ENCODE data around the gene FOXK1. TPM values are rescaled to one million over a fixed set of nuclear protein-coding genes. Genes with fewer than 3 reads are reported as not detected.

The FOXK1 gene
- total RNA-seq, 2 experiments from 2014 or later = 30.0 to 33.9 TPM

GRCh38 chr7:4699841-4700240 lies 17.7 kb downstream of the FOXK1 start:
- intact Hi-C loops (cut with DNase I, micrococcal nuclease) = no loop called here
- ATAC-seq = no peak
- Mint-ChIP-seq H3K4me3 (no peak overlapping the region), H3K36me3 (ENCODE audit: low read depth) (peaks cover 4% of the 10 kb centered on the region), H3K4me1 (peaks cover 36% of the 10 kb centered on the region), H3K27me3 (no peaks in the 10 kb centered on the region), H3K27ac (no peak overlapping the region), H3K9me3 (ENCODE audit: low read depth) (no peaks in the 10 kb centered on the region)
- ChIA-PET POLR2A (interaction anchor here (0.7 to 0.8 kb wide), 2 partner anchors 9 to 15 kb away, joined by 3 read pairs; no protein-coding TSS in a partner anchor), CTCF (interaction anchor here (1.8 kb wide), 1 partner anchor 54 kb away, joined by 5 read pairs; no protein-coding TSS in a partner anchor)
- no peak for DNase-seq

- POLR2A ChIA-PET = interaction anchor here (0.6 to 0.8 kb wide), 3 partner anchors 8 to 80 kb away, joined by 3 to 7 read pairs (median 3); no protein-coding TSS in a partner anchor
- peaks cover 37% of the 10 kb centered on the region for H3K4me1 Mint-ChIP-seq
- peak; percentile 58 for DNase-seq
- peak; percentile 97 for ATAC-seq
- no peaks in the 10 kb centered on the region for H3K36me3 Mint-ChIP-seq (ENCODE audit: low read depth)
- H3K4me3 Mint-ChIP-seq = no peak overlapping the region
- H3K27me3 Mint-ChIP-seq = no peaks in the 10 kb centered on the region
- intact Hi-C loops (cut with DNase I, micrococcal nuclease) = no loop called here
- no peaks in the 10 kb centered on the region for H3K9me3 Mint-ChIP-seq (ENCODE audit: low read depth)
- H3K27ac Mint-ChIP-seq = peak overlapping the region; percentile 64
- CTCF ChIA-PET = interaction anchor here (0.9 to 1.8 kb wide), 2 partner anchors 53 kb away, joined by 3 to 5 read pairs; no protein-coding TSS in a partner anchor
Measured at GRCh38 chr7:4700577-4701235, 18.6 kb downstream of the FOXK1 start.

GRCh38 chr7:4702961-4703512 lies 20.9 kb downstream of the FOXK1 start:
- Mint-ChIP-seq H3K4me3 (no peak overlapping the region), H3K27me3 (no peaks in the 10 kb centered on the region), H3K36me3 (ENCODE audit: low read depth) (no peaks in the 10 kb centered on the region), H3K9me3 (ENCODE audit: low read depth) (no peaks in the 10 kb centered on the region), H3K27ac (no peak overlapping the region), H3K4me1 (peaks cover 31% of the 10 kb centered on the region)
- CTCF ChIA-PET = interaction anchor here (0.6 kb wide), 1 partner anchor 23 kb away, joined by 3 read pairs; no protein-coding TSS in a partner anchor
- ATAC-seq = no peak
- intact Hi-C loops (cut with DNase I, micrococcal nuclease) = no loop called here
- POLR2A ChIA-PET = no interaction called here
- DNase-seq = no peak

- Mint-ChIP-seq H3K9me3 (ENCODE audit: low read depth) (no peaks in the 10 kb centered on the region), H3K27me3 (no peaks in the 10 kb centered on the region), H3K4me3 (no peak overlapping the region), H3K4me1 (peaks cover 36% of the 10 kb centered on the region), H3K27ac (no peak overlapping the region), H3K36me3 (ENCODE audit: low read depth) (no peaks in the 10 kb centered on the region)
- ChIA-PET POLR2A (no interaction called here), CTCF (interaction anchor here (0.6 kb wide), 1 partner anchor 14 kb away, joined by 3 read pairs; no protein-coding TSS in a partner anchor)
- intact Hi-C loops (cut with DNase I, micrococcal nuclease) = no loop called here
- DNase-seq = no peak
- ATAC-seq = no peak
Measured at GRCh38 chr7:4703532-4703931, 21.4 kb downstream of the FOXK1 start.

GRCh38 chr7:4706384-4707216 lies 24.5 kb downstream of the FOXK1 start:
- H3K27ac Mint-ChIP-seq = no peak overlapping the region

GRCh38 chr7:4707217-4707741 lies 25.2 kb downstream of the FOXK1 start:
- Mint-ChIP-seq H3K9me3 (ENCODE audit: low read depth) (no peaks in the 10 kb centered on the region), H3K4me3 (no peak overlapping the region), H3K36me3 (ENCODE audit: low read depth) (peaks cover 7% of the 10 kb centered on the region), H3K27me3 (no peaks in the 10 kb centered on the region), H3K27ac (no peak overlapping the region), H3K4me1 (peaks cover 41% of the 10 kb centered on the region)
- DNase-seq = no peak
- ChIA-PET POLR2A (interaction anchor here (0.5 kb wide), 1 partner anchor 33 kb away, joined by 3 read pairs; no protein-coding TSS in a partner anchor), CTCF (no interaction called here)
- intact Hi-C loops (cut with DNase I, micrococcal nuclease) = no loop called here
- no peak for ATAC-seq

More at GRCh38 chr7:4706384-4707216, 24.5 kb downstream of the FOXK1 start:
- Mint-ChIP-seq H3K4me1 (peaks cover 36% of the 10 kb centered on the region), H3K36me3 (ENCODE audit: low read depth) (peaks cover 7% of the 10 kb centered on the region), H3K4me3 (no peak overlapping the region), H3K27me3 (no peaks in the 10 kb centered on the region), H3K9me3 (ENCODE audit: low read depth) (no peaks in the 10 kb centered on the region)
- intact Hi-C loops (cut with DNase I, micrococcal nuclease) = no loop called here
- ATAC-seq (no peak), DNase-seq (no peak)
- ChIA-PET POLR2A (interaction anchor here (0.5 kb wide), 1 partner anchor 32 kb away, joined by 3 read pairs; no protein-coding TSS in a partner anchor), CTCF (no interaction called here)

- ChIA-PET POLR2A (no interaction called here), CTCF (no interaction called here)
- H3K4me3 Mint-ChIP-seq = no peak overlapping the region
- intact Hi-C loops (cut with DNase I, micrococcal nuclease) = no loop called here
- DNase-seq (no peak), ATAC-seq (no peak)
- no peak overlapping the region for H3K27ac Mint-ChIP-seq
- H3K4me1 Mint-ChIP-seq = peaks cover 42% of the 10 kb centered on the region
- H3K36me3 Mint-ChIP-seq (ENCODE audit: low read depth) = peaks cover 7% of the 10 kb centered on the region
- H3K27me3 Mint-ChIP-seq = no peaks in the 10 kb centered on the region
- no peaks in the 10 kb centered on the region for H3K9me3 Mint-ChIP-seq (ENCODE audit: low read depth)
Measured at GRCh38 chr7:4707980-4708411, 25.9 kb downstream of the FOXK1 start.

GRCh38 chr7:4709187-4709586 lies 27.1 kb downstream of the FOXK1 start:
- CTCF ChIA-PET = no interaction called here
- intact Hi-C loops (cut with DNase I, micrococcal nuclease) = no loop called here
- ATAC-seq = no peak
- Mint-ChIP-seq H3K4me1 (peaks cover 46% of the 10 kb centered on the region), H3K27me3 (no peaks in the 10 kb centered on the region), H3K4me3 (no peak overlapping the region), H3K27ac (no peak overlapping the region), H3K9me3 (ENCODE audit: low read depth) (no peaks in the 10 kb centered on the region), H3K36me3 (ENCODE audit: low read depth) (peaks cover 7% of the 10 kb centered on the region)
- no peak for DNase-seq
- POLR2A ChIA-PET = interaction anchor here (0.6 kb wide), 1 partner anchor 9 kb away, joined by 3 read pairs; no protein-coding TSS in a partner anchor

GRCh38 chr7:4711093-4711492 lies 29.0 kb downstream of the FOXK1 start:
- Mint-ChIP-seq H3K9me3 (ENCODE audit: low read depth) (no peaks in the 10 kb centered on the region), H3K4me1 (peaks cover 56% of the 10 kb centered on the region), H3K4me3 (no peak overlapping the region), H3K27me3 (no peaks in the 10 kb centered on the region), H3K36me3 (ENCODE audit: low read depth) (peaks cover 14% of the 10 kb centered on the region), H3K27ac (peak overlapping the region; percentile 72)
- DNase-seq (no peak), ATAC-seq (no peak)
- CTCF ChIA-PET = interaction anchor here (0.6 kb wide), 2 partner anchors 25 to 349 kb away, joined by 3 read pairs; no protein-coding TSS in a partner anchor
- intact Hi-C loops (cut with DNase I, micrococcal nuclease) = no loop called here
- POLR2A ChIA-PET = no interaction called here

GRCh38 chr7:4711634-4712033 lies 29.5 kb downstream of the FOXK1 start:
- ChIA-PET CTCF (interaction anchor here (0.8 kb wide), 1 partner anchor 1191 kb away, joined by 3 read pairs; no protein-coding TSS in a partner anchor), POLR2A (no interaction called here)
- H3K4me3 Mint-ChIP-seq = no peak overlapping the region
- no peaks in the 10 kb centered on the region for H3K27me3 Mint-ChIP-seq
- peaks cover 56% of the 10 kb centered on the region for H3K4me1 Mint-ChIP-seq
- no peak for ATAC-seq
- no peak for DNase-seq
- H3K27ac Mint-ChIP-seq = peak overlapping the region; percentile 72
- peaks cover 15% of the 10 kb centered on the region for H3K36me3 Mint-ChIP-seq (ENCODE audit: low read depth)
- H3K9me3 Mint-ChIP-seq (ENCODE audit: low read depth) = no peaks in the 10 kb centered on the region
- intact Hi-C loops (cut with DNase I, micrococcal nuclease) = no loop called here

Measured in activated CD4-positive, alpha-beta T cell treated with anti-CD3 and anti-CD28 coated beads for 36 hours (primary cell).